SK-N-SH (cell line): ENCODE data around the gene CKM. TPM values are rescaled to one million over a fixed set of nuclear protein-coding genes. Genes with fewer than 3 reads are reported as not detected.
A peak's percentile ranks its signal among the peaks of the same experiment; 100 is the strongest.

Source experiments
- CTCF ChIA-PET: fragments of 300-600, 350-600 bp; formaldehyde crosslinking; extraction: SDS; loops from one replicate; lab custom pipeline; 2021; lab: Yijun Ruan, JAX
- POLR2A ChIA-PET: fragments of 350-600 bp; sonication (Branson Sonifier 250); formaldehyde crosslinking; extraction: SDS; loops from one replicate; lab custom pipeline; 2020; ENCODE audit warnings: antibody characterized with exemption, inconsistent platforms; lab: Yijun Ruan, JAX
- DNase-seq: peaks from one replicate; pipeline ENCODE4 v3.0.0; 2012
- H2AFZ ChIP-seq: fragments of 200-600 bp; sonication (generic); 2 replicates; pipeline ENCODE4 v1.8.1; 2016; ENCODE audit warnings: antibody characterized with exemption, mild to moderate bottlenecking, low read depth
- H3F3A ChIP-seq: fragments of 200-600 bp; sonication (generic); replicated peaks from 2 replicates; pipeline ENCODE3; 2016; ENCODE audit warnings: antibody characterized with exemption, mild to moderate bottlenecking; ENCODE audit not compliant: insufficient read depth
- H3K27ac ChIP-seq, 2 experiments: fragments of 200-500 bp in 1 of 2; fragments of 200-600 bp in 1 of 2; sonication (Bioruptor generic) in 1 of 2; sonication (generic), shearing (Covaris generic) in 1 of 2; 2 replicates each; pipeline versions ENCODE4 v1.5.1 to v1.6.1; 2014 to 2016; ENCODE audit warnings: low read depth in 2 of 2, inconsistent platforms in 1 of 2, low read length in 1 of 2, mild to moderate bottlenecking in 1 of 2, mixed read lengths in 1 of 2
- H3K27me3 ChIP-seq: fragments of 200-600 bp; sonication (generic), shearing (Covaris generic); 2 replicates; pipeline ENCODE4 v1.6.1; 2016; ENCODE audit warnings: mixed run types; ENCODE audit not compliant: insufficient read depth
- H3K36me3 ChIP-seq, 2 experiments: fragments of 200-500 bp in 1 of 2; fragments of 200-600 bp in 1 of 2; sonication (Bioruptor generic) in 1 of 2; sonication (generic) in 1 of 2; replicated peaks in 1 of 2; 2 replicates each; pipeline versions ENCODE3 to v1.5.1; 2014 to 2016; ENCODE audit warnings: low read length in 1 of 2, mild to moderate bottlenecking in 1 of 2; ENCODE audit not compliant: insufficient read depth in 2 of 2, control insufficient read depth in 1 of 2
- H3K4me1 ChIP-seq, 2 experiments: fragments of 200-500 bp in 1 of 2; fragments of 200-600 bp in 1 of 2; sonication (Bioruptor generic) in 1 of 2; sonication (generic), shearing (Covaris generic) in 1 of 2; 2 replicates each; pipeline versions ENCODE4 v1.5.1 to v1.6.1; 2014 to 2016; ENCODE audit warnings: low read depth in 1 of 2, low read length in 1 of 2, mixed run types in 1 of 2; ENCODE audit not compliant: insufficient read depth in 2 of 2, control insufficient read depth in 1 of 2
- H3K4me2 ChIP-seq: fragments of 200-600 bp; sonication (generic), shearing (Covaris generic); 2 replicates; pipeline ENCODE4 v1.6.1; 2017; ENCODE audit warnings: mixed run types
- H3K4me3 ChIP-seq, 2 experiments: fragments of 200-500 bp in 1 of 2; fragments of 200-600 bp in 1 of 2; sonication (Bioruptor generic) in 1 of 2; sonication (generic), shearing (Covaris generic) in 1 of 2; 2 replicates each; pipeline versions ENCODE4 v1.5.1 to v1.8.1; 2014 to 2016; ENCODE audit warnings: low read depth in 2 of 2, inconsistent platforms in 1 of 2, low read length in 1 of 2, mild to moderate bottlenecking in 1 of 2, mixed read lengths in 1 of 2, moderate library complexity in 1 of 2
- H3K79me2 ChIP-seq: fragments of 200-600 bp; sonication (generic); 2 replicates; pipeline ENCODE4 v1.8.1; 2017; ENCODE audit warnings: mild to moderate bottlenecking; ENCODE audit not compliant: insufficient read depth
- H3K9ac ChIP-seq: fragments of 200-600 bp; sonication (generic); 2 replicates; pipeline ENCODE4 v1.6.1; 2017; ENCODE audit warnings: mixed run types
- H3K9me2 ChIP-seq: fragments of 200-600 bp; sonication (generic); 2 replicates; pipeline ENCODE4 v1.6.1; 2017; ENCODE audit warnings: mixed run types
- H3K9me3 ChIP-seq: fragments of 200-600 bp; sonication (generic); 2 replicates; pipeline ENCODE4 v1.6.1; 2017; ENCODE audit warnings: mixed run types, mild to moderate bottlenecking, moderate library complexity
- H4K20me1 ChIP-seq: fragments of 200-600 bp; sonication (generic); 2 replicates; pipeline ENCODE4 v1.6.1; 2017; ENCODE audit warnings: mild to moderate bottlenecking, mixed run types; ENCODE audit not compliant: insufficient read depth
- ELF1 ChIP-seq: IDR thresholded peaks from 2 replicates; pipeline ENCODE4 v1.4.0; 2012
- FOXJ3 ChIP-seq: sonication (generic); formaldehyde crosslinking; IDR thresholded peaks from 2 replicates; pipeline ENCODE4 v1.5.1; 2020; ENCODE audit warnings: mild to moderate bottlenecking, missing genetic modification reagents
- FOXM1 ChIP-seq: IDR thresholded peaks from 2 replicates; pipeline ENCODE4 v1.4.0; 2012; ENCODE audit warnings: low read depth, mild to moderate bottlenecking
- IRF3 ChIP-seq: fragments of 150-350 bp; IDR thresholded peaks from 2 replicates; pipeline ENCODE4 v1.6.1; 2016; ENCODE audit warnings: mild to moderate bottlenecking, low read depth, low read length
- JUND ChIP-seq: IDR thresholded peaks from 2 replicates; pipeline ENCODE4 v1.4.0; 2012
- MAX ChIP-seq: IDR thresholded peaks from 2 replicates; pipeline ENCODE4 v1.4.0; 2012; ENCODE audit warnings: low read depth
- MXI1 ChIP-seq: IDR thresholded peaks from 2 replicates; pipeline ENCODE4 v1.6.1; 2012; ENCODE audit warnings: mild to moderate bottlenecking, low read depth, low read length, improper control_type of control experiment
- NRF1 ChIP-seq: IDR thresholded peaks from 2 replicates; pipeline ENCODE4 v1.6.1; 2012; ENCODE audit warnings: low read depth, mild to moderate bottlenecking, low read length
- PBX3 ChIP-seq: IDR thresholded peaks from 2 replicates; pipeline ENCODE4; 2012
- POLR2AphosphoS5 ChIP-seq: IDR thresholded peaks from 2 replicates; pipeline ENCODE4 v1.6.1; 2012; ENCODE audit warnings: low read depth, low read length
- TAF1 ChIP-seq: IDR thresholded peaks from 2 replicates; pipeline ENCODE4 v1.6.1; 2012; ENCODE audit warnings: low read depth, mild to moderate bottlenecking, low read length, moderate library complexity, borderline replicate concordance
- USF2 ChIP-seq: fragments of 150-350 bp; IDR thresholded peaks from 2 replicates; pipeline ENCODE4 v1.6.1; 2017; ENCODE audit warnings: antibody characterized with exemption, low read length, low read depth, borderline replicate concordance
- YY1 ChIP-seq: IDR thresholded peaks from 2 replicates; pipeline ENCODE4 v1.4.0; 2012; ENCODE audit warnings: low read depth, mild to moderate bottlenecking
- WGBS: methylation state at CpG from one replicate; pipeline ENCODE4 v1.1.6; 2017; ENCODE audit warnings: low lambda C conversion rate; 5-methylcytosine and 5-hydroxymethylcytosine counted together
- polyA plus RNA-seq, 3 experiments: library from polyadenylated mRNA; depleted of rRNA; stranded (reverse); fragments of >200 nt; gene quantifications; 2 replicates each; pipeline ENCODE4 v1.2.3, GENCODE V29; 2012

The CKM gene
- polyA plus RNA-seq, 1 of the 3 experiments (the other 2 are of a cell fraction): 0.05 TPM

GRCh38 chr19:45370410-45371204 lies 47.9 kb upstream of the CKM start, which contains the start of gene ERCC2:
TSS of gene ERCC2 (minus strand) at chr19:45370573. CDS start at chr19:45370540, 33 bp downstream.
- Histone ChIP-seq H3K4me3 (peak within 1 kb of the TSS; percentile 60 to 90), H3K9me2 (no peaks in the 10 kb centered on the region), H3K27ac (peak within 1 kb of the TSS; percentile 79 to 88), H3K4me1 (peaks cover 5 to 7% of the 10 kb centered on the region in 2 experiments; a peak in 2 of 4 replicates), H3K9ac (peak within 1 kb of the TSS; percentile 76), H3K36me3 (peaks cover 0 to 17% of the 10 kb centered on the region in 2 experiments), H3K4me2 (peak within 1 kb of the TSS; percentile 96), H3K9me3 (no peaks in the 10 kb centered on the region), H3K27me3 (no peaks in the 10 kb centered on the region), H3F3A (peaks cover 12% of the 10 kb centered on the region), H2AFZ (peak within 1 kb of the TSS; percentile 98), H3K79me2 (peaks cover 44% of the 10 kb centered on the region), H4K20me1 (no peaks in the 10 kb centered on the region)
- 5% methylated on average over 53 of the region's 55 CpGs for WGBS
- peak; percentile 100 for DNase-seq
- TF ChIP-seq MAX (0 out of 2 replicates have a peak, but pooled peaks have one; percentile 19), YY1 (peak; percentile 75; the same call in 1 of the 2 replicates), FOXJ3 (CRISPR knock-in tag) (no peak), USF2 (no peak), TAF1 (peak; percentile 18; the same call in 1 of the 2 replicates), ELF1 (no peak), PBX3 (peak; percentile 100), NRF1 (peak; percentile 95), MXI1 (0 out of 2 replicates have a peak, but pooled peaks have one; percentile 7), POLR2AphosphoS5 (peak; percentile 34; the same call in 1 of the 2 replicates), JUND (no peak), FOXM1 (no peak)
- CTCF ChIA-PET: interaction anchor here (1.0 to 3.5 kb wide), 6 partner anchors 23 to 69 kb away, joined by 3 to 13 read pairs (median 3); partner anchors contain the start of gene PPP1R13L
- POLR2A ChIA-PET: interaction anchor here (0.7 kb wide), 1 partner anchor 17 kb away, joined by 3 read pairs; no protein-coding TSS in a partner anchor

- Histone ChIP-seq H3F3A (peaks cover 10% of the 10 kb centered on the region), H3K79me2 (peaks cover 46% of the 10 kb centered on the region), H3K4me1 (peaks cover 4 to 7% of the 10 kb centered on the region in 2 experiments; a peak in 1 of 4 replicates), H3K36me3 (peaks cover 4 to 17% of the 10 kb centered on the region in 2 experiments), H2AFZ (no peak overlapping the region), H3K4me2 (peak overlapping the region; percentile 96), H3K4me3 (peak overlapping the region in 1 of 2 experiments; percentile 90; a peak in 3 of 4 replicates), H3K27me3 (no peaks in the 10 kb centered on the region), H4K20me1 (no peaks in the 10 kb centered on the region), H3K9me2 (no peaks in the 10 kb centered on the region), H3K9me3 (no peaks in the 10 kb centered on the region), H3K27ac (no peak overlapping the region), H3K9ac (no peak overlapping the region)
- 100% methylated on average over 8 of the region's 11 CpGs for WGBS
- ChIA-PET CTCF (interaction anchor here (1.3 to 1.5 kb wide), 2 partner anchors 9 to 36 kb away, joined by 3 to 4 read pairs; partner anchors contain the start of gene PPP1R13L), POLR2A (no interaction called here)
- DNase-seq: no peak
- TF ChIP-seq IRF3: no peak
Measured at GRCh38 chr19:45368737-45369340, 46.2 kb upstream of the CKM start.
